ENCODE measurements around the gene ACP7.

DNA sequence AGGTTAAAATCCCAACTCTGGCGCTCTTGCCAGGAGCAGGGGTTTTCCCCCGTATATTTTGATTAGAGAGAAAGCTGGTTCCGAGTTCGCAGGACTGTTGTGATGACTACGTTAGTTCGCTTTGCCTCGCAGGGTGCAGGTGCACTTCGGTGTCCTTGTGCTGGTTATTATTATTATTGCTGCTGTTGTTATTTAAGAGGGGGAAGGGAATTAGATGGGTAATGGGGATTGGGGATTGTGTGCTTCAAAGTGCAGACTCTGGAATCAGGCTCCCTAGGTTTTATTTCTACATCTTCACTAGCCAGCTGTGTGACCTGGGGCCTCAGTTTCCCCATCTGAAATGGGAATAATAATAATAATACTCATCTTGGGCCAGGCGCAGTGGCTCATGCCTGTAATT is 15.2 kb downstream of the ACP7 start:
- TF ChIP-seq, protein P1, sequence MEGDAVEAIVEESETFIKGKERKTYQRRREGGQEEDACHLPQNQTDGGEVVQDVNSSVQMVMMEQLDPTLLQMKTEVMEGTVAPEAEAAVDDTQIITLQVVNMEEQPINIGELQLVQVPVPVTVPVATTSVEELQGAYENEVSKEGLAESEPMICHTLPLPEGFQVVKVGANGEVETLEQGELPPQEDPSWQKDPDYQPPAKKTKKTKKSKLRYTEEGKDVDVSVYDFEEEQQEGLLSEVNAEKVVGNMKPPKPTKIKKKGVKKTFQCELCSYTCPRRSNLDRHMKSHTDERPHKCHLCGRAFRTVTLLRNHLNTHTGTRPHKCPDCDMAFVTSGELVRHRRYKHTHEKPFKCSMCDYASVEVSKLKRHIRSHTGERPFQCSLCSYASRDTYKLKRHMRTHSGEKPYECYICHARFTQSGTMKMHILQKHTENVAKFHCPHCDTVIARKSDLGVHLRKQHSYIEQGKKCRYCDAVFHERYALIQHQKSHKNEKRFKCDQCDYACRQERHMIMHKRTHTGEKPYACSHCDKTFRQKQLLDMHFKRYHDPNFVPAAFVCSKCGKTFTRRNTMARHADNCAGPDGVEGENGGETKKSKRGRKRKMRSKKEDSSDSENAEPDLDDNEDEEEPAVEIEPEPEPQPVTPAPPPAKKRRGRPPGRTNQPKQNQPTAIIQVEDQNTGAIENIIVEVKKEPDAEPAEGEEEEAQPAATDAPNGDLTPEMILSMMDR (IDR thresholded peaks at IDR 0.05) = no peak
- TF ChIP-seq POLR2A (IDR thresholded peaks at IDR 0.05) (no peak), POLR2AphosphoS5 (IDR thresholded peaks at IDR 0.05) (no peak), EP300 (IDR thresholded peaks at IDR 0.05) (no peak)
